Suppressor macrophage (primary cell): ENCODE measurements around the gene L3HYPDH.
"Not testable (repeated sequence)": the region's sequence is repeated elsewhere in the genome, so short reads cannot be mapped to it uniquely, and the experiment has no call there.

Source experiments
- DNase-seq, 4 experiments: peaks; one replicate each; pipeline ENCODE4 v3.0.0-alpha.2; 2020 to 2022

Gene L3HYPDH

GRCh38 chr14:59478540-59478939 lies 5.7 kb downstream of the L3HYPDH start:
- no peak for DNase-seq

GRCh38 chr14:59475709-59476108 lies 8.5 kb downstream of the L3HYPDH start:
- no peak for DNase-seq

GRCh38 chr14:59474172-59474571 lies 10.0 kb downstream of the L3HYPDH start:
- DNase-seq: no peak

- DNase-seq: no peak
Observed at GRCh38 chr14:59465316-59466135, 18.7 kb downstream of the L3HYPDH start, which contains the start of gene GPR135. TSS of gene GPR135 (minus strand) at chr14:59465380. CDS start at chr14:59465226, 154 bp downstream.

GRCh38 chr14:59464486-59465315 lies 19.5 kb downstream of the L3HYPDH start:
- peak; percentile 19 to 63 (median 45) for DNase-seq

GRCh38 chr14:59463787-59464485 lies 20.3 kb downstream of the L3HYPDH start:
- DNase-seq: no peak

- DNase-seq: no peak
Observed at GRCh38 chr14:59461891-59462290, 22.3 kb downstream of the L3HYPDH start.

- no peak for DNase-seq
Observed at GRCh38 chr14:59460378-59460777, 23.8 kb downstream of the L3HYPDH start.

GRCh38 chr14:59458486-59458885 lies 25.7 kb downstream of the L3HYPDH start:
- no peak for DNase-seq

- DNase-seq: no peak
Observed at GRCh38 chr14:59455411-59455810, 28.8 kb downstream of the L3HYPDH start.

- DNase-seq: peak in 3 of 4 experiments; percentile 8 to 45 (median 15)
Observed at GRCh38 chr14:59454139-59454538, 30.1 kb downstream of the L3HYPDH start.

- no peak for DNase-seq
Observed at GRCh38 chr14:59451849-59452248, 32.4 kb downstream of the L3HYPDH start.

GRCh38 chr14:59450716-59451115 lies 33.5 kb downstream of the L3HYPDH start:
- DNase-seq: no peak

- not testable (repeated sequence) for DNase-seq
Observed at GRCh38 chr14:59448673-59449072, 35.5 kb downstream of the L3HYPDH start.

- peak in 2 of 4 experiments; percentile 23 to 30 for DNase-seq
Observed at GRCh38 chr14:59439256-59439965, 44.8 kb downstream of the L3HYPDH start.

GRCh38 chr14:59438195-59438647 lies 46.0 kb downstream of the L3HYPDH start:
- DNase-seq: peak in 2 of 4 experiments; percentile 9 to 14

GRCh38 chr14:59435987-59436386 lies 48.2 kb downstream of the L3HYPDH start:
- DNase-seq: peak; percentile 37 to 70 (median 56)

GRCh38 chr14:59435101-59435500 lies 49.1 kb downstream of the L3HYPDH start:
- DNase-seq: no peak

- no peak for DNase-seq
Observed at GRCh38 chr14:59429790-59430189, 54.4 kb downstream of the L3HYPDH start.

GRCh38 chr14:59428581-59429012 lies 55.6 kb downstream of the L3HYPDH start:
- DNase-seq: peak; percentile 60 to 77 (median 64)

- DNase-seq: peak in 2 of 4 experiments; percentile 30 to 51
Observed at GRCh38 chr14:59427653-59428580, 56.3 kb downstream of the L3HYPDH start.
